ENCODE measurements around the gene ARHGAP42. TPM values are rescaled to one million over a fixed set of nuclear protein-coding genes. Genes with fewer than 3 reads are reported as not detected.

The ARHGAP42 gene
- total RNA-seq, 1 donor = 1.4 TPM

- H3K9me3 ChIP-seq (ENCODE audit: low read depth, low read length) = no peaks in the 10 kb centered on the region
- no peaks in the 10 kb centered on the region for H3K27me3 ChIP-seq (ENCODE audit: insufficient read depth, low read length)
- H3K4me1 ChIP-seq (ENCODE audit: insufficient read depth, low read length) = no peaks in the 10 kb centered on the region
- no peak overlapping the region for H3K4me3 ChIP-seq (ENCODE audit: low read length)
These were observed 341.6 kb downstream of the ARHGAP42 start for GRCh38 chr11:101028644-101029043.

GRCh38 chr11:101030015-101030414 is 342.9 kb downstream of the ARHGAP42 start:
- H3K4me1 ChIP-seq (ENCODE audit: insufficient read depth, low read length) = no peaks in the 10 kb centered on the region
- no peaks in the 10 kb centered on the region for H3K9me3 ChIP-seq (ENCODE audit: low read depth, low read length)
- H3K4me3 ChIP-seq (ENCODE audit: low read length) = no peak overlapping the region
- no peaks in the 10 kb centered on the region for H3K27me3 ChIP-seq (ENCODE audit: insufficient read depth, low read length)

GRCh38 chr11:101030692-101031091 is 343.6 kb downstream of the ARHGAP42 start:
- Histone ChIP-seq H3K4me1 (ENCODE audit: insufficient read depth, low read length) (no peaks in the 10 kb centered on the region), H3K27me3 (ENCODE audit: insufficient read depth, low read length) (no peaks in the 10 kb centered on the region), H3K4me3 (ENCODE audit: low read length) (no peak overlapping the region), H3K9me3 (ENCODE audit: low read depth, low read length) (no peaks in the 10 kb centered on the region)

GRCh38 chr11:101031713-101032112 is 344.6 kb downstream of the ARHGAP42 start:
- no peaks in the 10 kb centered on the region for H3K27me3 ChIP-seq (ENCODE audit: insufficient read depth, low read length)
- no peaks in the 10 kb centered on the region for H3K4me1 ChIP-seq (ENCODE audit: insufficient read depth, low read length)
- H3K4me3 ChIP-seq (ENCODE audit: low read length) = no peak overlapping the region
- no peaks in the 10 kb centered on the region for H3K9me3 ChIP-seq (ENCODE audit: low read depth, low read length)

- H3K4me3 ChIP-seq (ENCODE audit: low read length) = no peak overlapping the region
- H3K9me3 ChIP-seq (ENCODE audit: low read depth, low read length) = no peaks in the 10 kb centered on the region
- H3K27me3 ChIP-seq (ENCODE audit: insufficient read depth, low read length) = no peaks in the 10 kb centered on the region
- no peaks in the 10 kb centered on the region for H3K4me1 ChIP-seq (ENCODE audit: insufficient read depth, low read length)
These were observed 345.9 kb downstream of the ARHGAP42 start for GRCh38 chr11:101032991-101033390.

GRCh38 chr11:101034076-101034475 is 347.0 kb downstream of the ARHGAP42 start:
- H3K4me1 ChIP-seq (ENCODE audit: insufficient read depth, low read length) = no peaks in the 10 kb centered on the region
- H3K4me3 ChIP-seq (ENCODE audit: low read length) = no peak overlapping the region
- no peaks in the 10 kb centered on the region for H3K27me3 ChIP-seq (ENCODE audit: insufficient read depth, low read length)
- no peaks in the 10 kb centered on the region for H3K9me3 ChIP-seq (ENCODE audit: low read depth, low read length)

- Histone ChIP-seq H3K27me3 (ENCODE audit: insufficient read depth, low read length) (no peaks in the 10 kb centered on the region), H3K4me3 (ENCODE audit: low read length) (no peak overlapping the region), H3K4me1 (ENCODE audit: insufficient read depth, low read length) (no peaks in the 10 kb centered on the region), H3K9me3 (ENCODE audit: low read depth, low read length) (no peaks in the 10 kb centered on the region)
These were observed 348.8 kb downstream of the ARHGAP42 start for GRCh38 chr11:101035872-101036271.

All from mononuclear cell (primary cell).